ENCODE results near the gene PLD4.

GRCh38 chr14:104889375-104889757, 35.3 kb upstream of the PLD4 start:
- TF ChIP-seq CTCF (IDR thresholded peaks at IDR 0.05) (no peak), POLR2A (IDR thresholded peaks at IDR 0.05) (no peak), POLR2AphosphoS5 (IDR thresholded peaks at IDR 0.05) (no peak)
